HG02852 (cell line): ENCODE measurements around the gene SERINC2.
"Not testable (repeated sequence)": the region's sequence is repeated elsewhere in the genome, so short reads cannot be mapped to it uniquely, and the experiment has no call there.

Experiments
- ATAC-seq: cut with Tn5 transposase; IDR thresholded peaks from one replicate; pipeline ENCODE4 v1.9.1; 2021; ENCODE audit warnings: mild to moderate bottlenecking, moderate library complexity; ENCODE audit not compliant: unreplicated experiment

Gene SERINC2

DNA sequence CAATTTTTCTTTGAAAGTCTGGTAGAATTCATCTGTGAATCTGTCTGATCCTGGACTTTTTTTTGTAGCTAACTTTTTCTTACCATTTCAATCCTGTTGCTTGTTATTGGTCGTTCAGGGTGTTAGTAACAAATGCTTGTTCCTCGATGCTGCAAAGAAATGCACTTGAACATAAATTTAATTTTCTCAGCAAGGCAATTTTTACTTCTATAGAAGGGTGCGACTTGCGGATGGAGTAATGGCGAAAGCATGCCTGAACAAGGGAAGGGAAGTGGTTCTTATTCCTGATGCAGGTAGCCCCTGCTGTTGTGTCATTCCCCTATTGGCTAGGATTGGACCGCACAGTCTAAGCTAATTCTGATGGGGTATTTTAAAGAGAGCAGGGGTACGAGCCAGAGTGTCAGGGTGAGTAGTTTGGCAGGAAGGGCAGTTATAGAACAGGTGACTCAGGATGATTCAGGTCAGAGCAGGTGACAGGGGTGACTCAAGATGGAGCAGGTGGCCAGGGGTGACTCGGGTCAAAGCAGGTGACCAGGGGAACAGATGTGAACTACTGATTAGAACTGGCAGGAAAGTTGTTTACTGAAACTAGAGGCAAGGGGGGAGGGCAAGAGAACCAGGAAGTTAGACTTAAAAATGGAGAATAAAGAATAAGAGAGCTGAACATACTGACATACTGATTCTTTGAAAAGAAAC is 40.5 kb downstream of the SERINC2 start:
- ATAC-seq: no peak

DNA sequence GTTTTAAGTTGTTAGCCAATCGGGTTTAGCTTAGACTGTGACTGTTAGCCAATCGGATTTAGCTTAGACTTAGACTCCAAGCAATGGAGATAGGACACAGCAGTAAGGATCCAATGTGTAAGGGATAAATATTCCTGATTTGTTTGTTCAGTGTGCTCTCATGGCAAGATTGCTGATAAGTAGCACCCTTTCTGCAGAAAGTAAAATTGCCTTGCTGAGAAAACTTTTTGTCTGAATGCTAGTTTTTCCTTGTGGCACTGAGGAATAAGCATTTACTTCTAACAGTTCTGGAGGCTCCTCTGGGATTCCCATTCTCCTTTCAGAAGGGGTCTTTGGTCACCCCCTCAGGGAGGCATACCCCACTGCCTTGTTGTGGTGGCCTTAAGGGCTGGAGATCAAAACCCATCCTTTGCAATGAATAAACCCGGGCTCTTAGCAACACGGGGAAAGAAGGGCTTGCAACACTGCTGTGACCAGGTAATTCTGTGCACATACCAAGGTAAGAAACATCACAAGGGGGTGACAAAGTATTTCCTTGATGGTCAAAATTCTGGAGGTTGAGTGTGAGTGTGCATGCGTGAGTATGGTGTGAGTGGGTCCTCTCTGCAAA is 45.4 kb downstream of the SERINC2 start:
- no peak for ATAC-seq

DNA sequence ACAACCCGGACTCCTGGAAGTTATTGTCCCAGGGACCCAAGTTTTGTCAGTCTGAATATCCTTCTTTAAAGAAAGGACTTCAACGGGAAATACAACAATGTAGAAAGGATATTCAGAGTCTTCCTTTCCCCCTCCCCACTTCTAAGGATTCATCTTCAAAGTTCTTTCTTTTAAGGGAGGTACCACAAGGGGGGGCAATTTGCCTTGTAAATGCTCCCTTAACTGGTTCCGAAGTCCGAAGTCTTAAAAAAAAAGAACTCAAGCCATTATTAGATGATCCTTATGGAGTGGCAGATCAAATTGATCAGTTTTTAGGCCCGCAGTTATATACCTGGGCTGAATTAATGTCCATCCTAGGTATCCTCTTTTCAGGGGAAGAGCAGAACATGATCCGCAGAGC is 47.0 kb downstream of the SERINC2 start:
- no peak for ATAC-seq

DNA sequence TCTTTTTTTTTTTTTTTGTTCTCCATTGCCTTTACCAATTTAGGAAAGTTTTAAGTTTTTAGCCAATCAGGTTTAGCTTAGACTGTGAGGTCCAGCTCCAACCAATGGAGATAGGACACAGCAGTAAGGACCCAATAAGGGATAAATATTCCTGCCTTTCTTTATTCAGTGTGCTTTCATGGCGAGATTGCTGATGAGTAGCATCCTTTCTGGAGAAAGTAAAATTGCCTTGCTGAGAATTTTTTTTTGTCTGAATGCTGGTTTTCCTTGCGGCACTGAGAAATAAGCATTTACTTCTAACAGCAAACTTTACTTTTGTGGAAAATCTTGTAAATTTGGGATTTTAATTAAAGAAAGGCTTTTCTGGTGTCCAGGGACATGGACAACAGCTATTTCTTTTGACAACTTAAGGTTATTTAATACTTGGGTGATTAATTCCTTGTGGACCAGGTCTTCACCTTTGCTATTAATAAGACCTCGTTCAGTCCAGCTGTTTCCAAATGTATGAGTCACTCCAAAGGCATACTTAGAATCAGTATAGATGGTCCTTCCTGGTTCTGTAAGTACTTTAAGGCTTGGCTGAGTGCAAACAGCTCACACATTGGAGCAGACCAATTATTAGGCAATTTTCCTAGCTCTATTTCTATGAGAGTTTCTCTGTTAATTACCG is 54.1 kb downstream of the SERINC2 start:
- no peak for ATAC-seq

DNA sequence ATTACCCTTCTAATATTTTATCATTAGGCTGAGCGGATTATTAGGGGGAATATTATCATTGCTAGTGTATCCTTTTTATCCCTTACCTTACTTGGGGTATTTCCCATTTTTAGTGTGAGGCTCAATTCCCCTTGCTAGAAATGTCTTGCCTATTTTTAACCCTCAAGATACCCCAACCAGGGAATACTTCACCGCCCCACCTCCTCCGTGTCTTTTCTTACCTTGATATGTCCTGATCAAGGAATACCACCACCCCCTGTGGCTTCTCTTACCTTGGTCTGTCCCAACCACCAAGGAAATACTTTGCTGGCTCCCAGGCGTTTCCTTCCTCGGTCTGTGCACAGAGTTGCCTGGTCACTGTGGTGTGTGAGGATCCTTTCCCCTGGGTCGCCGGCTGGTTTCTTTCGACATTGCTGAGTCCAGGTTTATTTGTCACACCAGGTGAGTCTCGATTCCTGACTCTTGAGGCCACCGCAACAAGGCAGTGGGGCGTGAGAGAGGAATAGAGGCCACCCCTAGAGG is 57.8 kb downstream of the SERINC2 start:
- ATAC-seq: no peak

DNA sequence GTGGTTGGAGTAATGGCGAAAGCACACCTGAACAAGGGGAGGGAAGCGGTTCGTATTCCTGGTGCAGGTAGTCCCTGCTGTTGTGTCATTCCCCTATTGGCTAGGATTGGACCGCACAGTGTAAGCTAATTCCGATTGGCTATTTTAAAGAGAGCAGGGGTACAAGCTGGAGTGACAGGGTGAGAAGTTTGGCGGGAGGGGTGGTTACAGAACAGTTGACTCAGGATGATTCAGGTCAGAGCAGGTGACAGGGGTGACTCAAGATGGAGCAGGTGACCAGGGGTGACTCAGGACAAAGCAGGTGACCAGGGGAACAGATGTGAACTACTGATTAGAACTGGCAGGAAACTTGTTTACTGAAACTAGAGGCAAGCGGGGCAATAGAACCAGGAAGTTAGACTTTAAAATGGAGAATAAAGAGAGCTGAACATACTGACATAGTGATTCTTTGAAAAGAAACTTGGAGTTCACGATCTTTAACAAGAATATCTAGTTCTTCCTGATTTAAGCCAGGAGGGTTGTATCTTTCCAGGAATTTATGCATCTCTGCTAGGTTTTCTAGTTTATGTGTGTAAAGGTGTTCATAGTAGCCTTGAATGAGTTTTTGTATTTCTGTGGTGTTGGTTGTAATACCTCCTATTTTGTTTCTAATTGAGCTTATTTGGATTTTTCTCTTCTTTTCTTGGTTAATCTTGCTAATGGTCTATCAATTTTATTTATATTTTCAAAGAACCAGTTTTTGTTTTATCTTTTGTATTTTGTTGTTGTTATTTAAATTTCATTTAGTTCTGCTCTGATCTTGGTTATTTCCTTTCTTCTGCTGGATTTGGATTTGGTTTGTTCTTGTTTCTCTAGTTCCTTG is 58.7 kb downstream of the SERINC2 start:
- ATAC-seq: not testable (repeated sequence)

DNA sequence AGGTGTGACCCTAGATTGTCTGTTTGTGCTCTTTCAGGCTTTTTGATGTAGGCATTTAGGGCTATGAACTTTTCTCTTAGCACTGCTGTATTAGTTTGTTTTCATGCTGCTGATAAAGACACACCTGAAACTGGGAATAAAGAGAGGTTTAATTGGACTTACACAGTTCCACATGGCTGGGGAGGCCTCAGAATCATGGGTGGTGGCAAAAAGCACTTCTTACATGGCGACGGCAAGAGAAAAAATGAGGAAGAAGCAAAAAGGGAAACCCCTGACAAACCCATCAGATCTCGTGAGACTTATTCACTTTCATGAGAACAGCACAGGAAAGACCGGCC is 59.3 kb downstream of the SERINC2 start:
- not testable (repeated sequence) for ATAC-seq

DNA sequence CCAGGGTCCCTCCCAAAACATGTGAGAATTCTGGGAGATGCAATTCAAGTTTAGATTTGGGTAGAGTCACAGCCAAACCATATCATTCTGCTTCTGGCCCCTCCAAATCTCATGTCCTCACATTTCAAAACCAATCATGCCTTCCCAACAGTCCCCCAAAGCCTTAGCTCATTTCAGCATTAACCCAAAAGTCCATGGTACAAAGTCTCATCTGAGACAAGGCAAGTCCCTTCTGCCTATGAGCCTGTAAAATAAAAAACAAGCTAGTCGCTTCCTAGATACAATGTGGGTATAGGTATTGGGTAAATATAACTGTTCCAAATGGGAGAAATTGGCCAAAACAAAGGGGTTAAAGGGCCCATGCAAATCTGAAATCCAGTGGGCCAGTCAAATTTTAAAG is 59.7 kb downstream of the SERINC2 start:
- not testable (repeated sequence) for ATAC-seq

DNA sequence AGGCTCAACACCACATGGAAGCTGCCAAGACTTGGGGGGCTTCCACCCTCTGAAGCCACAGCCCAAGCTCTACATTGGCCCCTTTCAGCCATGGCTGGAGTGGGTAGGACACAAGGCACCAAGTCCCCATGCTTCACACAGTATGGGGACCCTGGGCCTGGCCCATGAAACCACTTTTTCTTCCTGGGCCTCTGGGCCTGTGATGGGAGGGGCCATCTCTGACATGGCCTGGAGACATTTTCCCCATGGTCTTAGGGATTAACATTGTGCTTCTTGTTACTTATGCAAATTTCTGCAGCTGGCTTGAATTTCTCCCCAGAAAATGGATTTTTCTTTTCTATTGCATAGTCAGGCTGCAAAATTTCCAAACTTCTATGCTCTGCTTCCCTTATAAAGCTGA is 60.5 kb downstream of the SERINC2 start:
- ATAC-seq: not testable (repeated sequence)

DNA sequence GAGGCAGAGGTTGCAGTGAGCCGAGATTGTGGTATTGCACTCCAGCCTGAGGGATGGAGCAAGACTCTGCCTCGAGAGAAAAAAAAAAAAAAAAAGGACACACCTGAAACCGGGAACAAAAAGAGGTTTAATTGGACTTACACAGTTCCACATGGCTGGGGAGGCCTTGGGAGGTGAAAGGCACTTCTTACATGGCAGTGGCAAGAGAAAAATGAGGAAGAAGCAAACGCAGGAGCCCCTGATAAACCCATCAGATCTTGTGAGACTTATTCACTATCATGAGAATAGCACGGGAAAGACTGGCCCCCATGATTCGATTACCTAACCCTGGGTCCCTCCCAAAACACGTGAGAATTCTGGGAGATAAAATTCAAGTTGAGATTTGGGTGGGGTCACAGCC is 61.6 kb downstream of the SERINC2 start:
- not testable (repeated sequence) for ATAC-seq

DNA sequence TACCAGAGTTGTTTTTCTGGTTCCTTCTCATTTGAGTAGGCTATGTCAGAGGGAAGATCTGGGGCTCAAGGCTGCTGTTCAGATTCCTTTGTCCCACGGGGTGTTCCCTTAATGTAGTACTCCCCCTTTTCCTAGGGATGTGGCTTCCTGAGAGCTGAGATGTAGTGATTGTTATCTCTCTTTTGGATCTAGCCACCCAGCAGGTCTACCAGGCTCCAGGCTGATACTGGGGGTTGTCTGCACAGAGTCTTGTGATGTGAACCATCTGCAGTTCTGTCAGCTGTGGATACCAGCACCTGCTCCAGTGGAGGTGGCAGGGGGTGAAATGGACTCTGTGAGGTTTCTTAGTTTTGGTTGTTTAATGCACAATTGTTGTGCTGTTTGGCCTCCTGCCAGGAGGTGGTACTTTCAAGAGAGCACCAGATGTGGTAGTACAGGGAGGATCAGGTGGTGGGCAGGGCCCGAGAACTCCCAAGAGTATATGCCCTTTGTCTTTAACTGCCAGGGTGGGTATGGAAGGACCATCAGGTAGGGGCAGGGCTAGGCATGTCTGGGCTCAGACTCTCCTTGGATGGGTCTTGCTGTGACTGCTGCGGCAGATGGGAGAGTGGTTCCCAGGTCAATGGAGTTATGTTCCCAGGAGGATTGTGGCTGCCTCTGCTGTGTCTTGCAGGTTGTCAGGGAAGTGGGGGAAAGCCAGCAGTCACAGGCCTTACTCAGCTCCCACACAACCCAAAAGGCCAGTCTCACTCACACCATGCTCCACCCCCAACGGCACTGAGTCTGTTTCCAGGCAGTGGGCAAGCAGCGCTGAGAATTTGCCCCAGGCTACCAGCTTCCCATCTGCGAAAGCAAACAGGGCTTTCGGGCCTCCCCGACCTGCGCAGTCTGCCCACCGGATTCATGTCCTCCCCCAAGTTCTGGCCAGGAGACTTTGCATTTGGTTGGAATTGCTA is 64.2 kb downstream of the SERINC2 start:
- no peak for ATAC-seq

DNA sequence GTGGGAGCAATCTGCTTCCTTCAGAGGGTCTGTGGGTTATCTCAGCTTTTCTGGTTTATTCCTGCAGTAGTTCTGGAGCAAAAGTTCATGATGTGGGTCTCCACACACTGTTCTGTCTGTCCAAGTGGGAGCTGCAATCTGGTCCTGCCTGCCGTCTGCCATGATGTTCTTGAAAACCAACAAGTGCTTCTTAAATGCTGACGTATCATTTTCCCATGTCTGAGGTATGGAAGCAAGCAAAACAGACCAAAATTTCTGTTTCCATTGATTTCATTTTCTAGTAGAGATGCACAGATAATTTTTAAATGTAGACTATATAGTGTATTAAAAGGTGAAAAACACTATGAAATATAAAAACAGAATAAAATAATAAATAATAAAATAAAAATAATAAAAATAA is 65.2 kb downstream of the SERINC2 start:
- no peak for ATAC-seq

DNA sequence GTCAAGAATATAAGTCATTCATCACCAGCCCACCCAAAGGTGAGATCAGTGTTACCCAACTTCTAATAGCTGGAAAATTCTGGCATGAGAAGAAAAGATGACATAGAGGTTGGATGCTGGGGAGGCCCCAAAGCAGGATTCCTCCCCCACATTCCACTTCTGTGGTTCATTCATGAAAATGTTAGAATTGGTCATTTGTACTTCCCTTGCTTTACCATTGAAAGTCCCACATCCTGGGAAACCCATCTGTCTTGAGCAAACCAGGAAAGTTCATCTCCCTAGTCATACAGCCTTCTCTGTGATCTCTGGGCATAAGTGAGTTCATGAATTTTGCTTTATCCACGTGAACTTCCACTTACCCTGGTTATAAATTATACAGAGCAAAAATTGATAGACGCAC is 66.8 kb downstream of the SERINC2 start:
- ATAC-seq: no peak

DNA sequence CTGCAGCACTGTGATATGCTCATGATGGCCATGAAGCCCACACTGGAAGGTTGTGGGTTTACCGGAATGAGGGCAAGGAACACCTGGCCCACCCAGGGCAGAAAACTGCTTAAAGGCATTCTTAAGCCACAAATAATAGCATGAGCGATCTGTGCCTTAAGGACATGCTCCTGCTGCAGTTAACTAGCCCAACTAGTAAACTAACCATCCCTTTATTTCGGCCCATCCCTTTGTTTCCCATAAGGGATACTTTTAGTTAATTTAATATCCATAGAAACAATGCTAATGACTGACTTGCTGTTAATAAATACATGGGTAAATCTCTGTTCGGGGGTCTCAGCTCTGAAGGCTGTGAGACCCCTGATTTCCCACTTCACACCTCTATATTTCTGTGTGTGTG is 67.4 kb downstream of the SERINC2 start:
- not testable (repeated sequence) for ATAC-seq

DNA sequence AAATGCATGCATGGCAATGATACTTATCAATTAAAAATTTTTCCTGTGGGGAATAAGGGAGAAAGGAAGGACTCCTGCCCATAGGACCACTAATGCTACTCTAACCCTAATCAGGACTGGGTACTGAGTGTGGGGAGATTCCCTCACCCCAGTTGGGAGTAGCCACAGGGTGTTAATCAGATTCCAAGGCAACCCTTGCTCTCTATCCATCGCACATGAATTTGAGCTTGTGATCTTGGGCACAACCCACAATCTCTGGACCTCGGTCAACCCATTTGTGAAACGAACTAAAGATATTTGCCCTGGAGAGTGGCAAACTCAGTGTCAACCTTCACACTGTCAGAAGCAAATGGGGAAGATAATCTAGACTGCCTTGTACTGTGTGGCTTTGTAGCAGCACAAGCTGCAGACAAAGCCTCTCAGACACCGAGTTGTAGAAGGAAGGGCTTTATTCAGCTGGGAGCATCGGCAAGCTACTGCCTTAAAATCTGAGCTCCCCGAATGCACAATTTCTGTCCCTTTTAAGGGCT is 69.5 kb downstream of the SERINC2 start:
- ATAC-seq: no peak

DNA sequence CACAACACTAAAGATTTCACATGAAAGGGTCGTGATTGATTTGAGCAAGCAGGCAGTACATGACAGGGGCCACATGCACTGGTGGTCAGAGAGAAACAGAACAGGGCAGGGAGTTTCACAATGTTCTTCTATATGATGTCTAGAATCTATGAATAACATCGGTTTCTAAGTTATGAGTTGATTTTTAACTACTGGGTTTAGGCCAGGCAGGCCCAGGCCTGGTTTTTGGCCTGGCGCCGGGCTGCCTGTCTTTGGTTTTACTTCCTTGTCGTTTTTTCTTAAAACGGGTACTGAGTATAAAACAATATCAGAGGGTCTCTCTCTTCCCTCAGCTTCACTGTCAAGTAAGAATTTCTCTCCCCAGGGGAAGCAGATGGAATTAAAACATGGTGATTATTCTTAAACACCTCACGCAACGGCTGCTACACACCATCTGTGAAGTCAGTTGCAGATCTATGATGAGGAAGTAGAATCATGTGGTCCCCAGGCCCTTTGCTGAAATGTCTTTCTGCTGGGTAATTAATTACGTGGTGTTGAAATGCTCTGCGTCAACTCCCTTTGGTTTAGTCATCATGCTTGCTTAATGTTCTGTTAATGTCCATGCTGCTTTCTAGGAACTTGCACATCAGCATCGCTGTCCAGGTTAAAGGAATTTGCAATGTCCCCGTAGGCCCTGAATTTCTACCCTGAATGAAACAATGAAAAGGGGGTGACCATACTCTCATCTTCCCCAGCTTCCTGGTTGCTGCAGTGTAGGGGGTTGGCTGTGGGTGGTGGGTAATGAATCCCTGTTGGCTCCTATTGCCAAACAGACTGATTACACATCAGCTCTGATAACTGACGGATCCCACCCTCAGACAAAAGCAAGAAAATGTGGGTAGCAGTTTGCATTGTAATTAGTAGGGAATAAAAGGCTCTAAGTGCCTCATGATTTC is 70.3 kb downstream of the SERINC2 start:
- no peak for ATAC-seq
